HG03280 (cell line): Measurements from ENCODE around the gene CEP55.

Experiments
- ATAC-seq: cut with Tn5 transposase; IDR thresholded peaks from one replicate; pipeline ENCODE4 v1.9.1; 2021; ENCODE audit warnings: mild to moderate bottlenecking, moderate library complexity; ENCODE audit not compliant: unreplicated experiment

CEP55 gene

GRCh38 chr10:93559490-93559889 is 63.1 kb downstream of the CEP55 start:
- ATAC-seq: no peak

DNA sequence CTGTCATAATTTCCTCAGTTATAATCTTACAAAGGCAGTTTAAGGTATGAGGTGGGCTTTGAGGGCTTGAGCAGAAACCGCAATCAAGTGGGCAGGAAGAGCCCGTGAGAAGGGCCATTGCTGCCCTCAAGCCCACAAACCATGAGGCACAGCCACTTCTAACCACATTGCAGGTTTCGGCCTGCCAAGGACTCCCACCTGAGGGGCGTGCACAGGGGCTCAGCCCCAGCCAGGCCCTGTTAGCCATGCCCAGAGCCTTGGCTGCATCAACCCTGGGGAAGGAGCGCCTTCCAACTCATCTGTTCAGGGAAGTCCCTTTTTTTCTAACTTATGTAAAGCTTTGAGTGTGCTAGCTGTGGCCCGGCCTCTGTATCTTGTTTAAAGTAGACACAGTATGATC is 64.1 kb downstream of the CEP55 start:
- ATAC-seq: no peak

GRCh38 chr10:93565446-93565845 is 69.0 kb downstream of the CEP55 start:
- ATAC-seq: no peak

DNA sequence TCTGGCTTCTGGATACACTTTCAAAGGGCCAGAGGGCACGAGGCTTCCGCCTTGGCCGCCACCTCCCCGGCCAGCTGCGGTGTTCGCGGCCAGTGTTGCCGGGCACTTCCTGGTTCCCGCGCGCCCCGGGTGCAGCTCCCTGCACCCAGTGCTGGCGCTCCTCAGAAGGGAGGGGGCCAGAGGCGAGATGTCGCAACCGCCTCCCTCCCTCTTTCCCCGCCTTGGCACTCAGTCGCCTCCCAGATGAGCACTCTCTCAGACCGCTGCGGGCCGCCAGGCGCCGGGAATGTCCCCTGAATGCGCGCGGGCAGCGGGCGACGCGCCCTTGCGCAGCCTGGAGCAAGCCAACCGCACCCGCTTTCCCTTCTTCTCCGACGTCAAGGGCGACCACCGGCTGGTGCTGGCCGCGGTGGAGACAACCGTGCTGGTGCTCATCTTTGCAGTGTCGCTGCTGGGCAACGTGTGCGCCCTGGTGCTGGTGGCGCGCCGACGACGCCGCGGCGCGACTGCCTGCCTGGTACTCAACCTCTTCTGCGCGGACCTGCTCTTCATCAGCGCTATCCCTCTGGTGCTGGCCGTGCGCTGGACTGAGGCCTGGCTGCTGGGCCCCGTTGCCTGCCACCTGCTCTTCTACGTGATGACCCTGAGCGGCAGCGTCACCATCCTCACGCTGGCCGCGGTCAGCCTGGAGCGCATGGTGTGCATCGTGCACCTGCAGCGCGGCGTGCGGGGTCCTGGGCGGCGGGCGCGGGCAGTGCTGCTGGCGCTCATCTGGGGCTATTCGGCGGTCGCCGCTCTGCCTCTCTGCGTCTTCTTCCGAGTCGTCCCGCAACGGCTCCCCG is 70.2 kb downstream of the CEP55 start, which contains the start of gene FFAR4:
Gene FFAR4, plus strand, starts transcription at position 231 of the 842 bp plus-strand sequence. Its CDS starts 56 bp downstream, at position 287.
- ATAC-seq: no peak

DNA sequence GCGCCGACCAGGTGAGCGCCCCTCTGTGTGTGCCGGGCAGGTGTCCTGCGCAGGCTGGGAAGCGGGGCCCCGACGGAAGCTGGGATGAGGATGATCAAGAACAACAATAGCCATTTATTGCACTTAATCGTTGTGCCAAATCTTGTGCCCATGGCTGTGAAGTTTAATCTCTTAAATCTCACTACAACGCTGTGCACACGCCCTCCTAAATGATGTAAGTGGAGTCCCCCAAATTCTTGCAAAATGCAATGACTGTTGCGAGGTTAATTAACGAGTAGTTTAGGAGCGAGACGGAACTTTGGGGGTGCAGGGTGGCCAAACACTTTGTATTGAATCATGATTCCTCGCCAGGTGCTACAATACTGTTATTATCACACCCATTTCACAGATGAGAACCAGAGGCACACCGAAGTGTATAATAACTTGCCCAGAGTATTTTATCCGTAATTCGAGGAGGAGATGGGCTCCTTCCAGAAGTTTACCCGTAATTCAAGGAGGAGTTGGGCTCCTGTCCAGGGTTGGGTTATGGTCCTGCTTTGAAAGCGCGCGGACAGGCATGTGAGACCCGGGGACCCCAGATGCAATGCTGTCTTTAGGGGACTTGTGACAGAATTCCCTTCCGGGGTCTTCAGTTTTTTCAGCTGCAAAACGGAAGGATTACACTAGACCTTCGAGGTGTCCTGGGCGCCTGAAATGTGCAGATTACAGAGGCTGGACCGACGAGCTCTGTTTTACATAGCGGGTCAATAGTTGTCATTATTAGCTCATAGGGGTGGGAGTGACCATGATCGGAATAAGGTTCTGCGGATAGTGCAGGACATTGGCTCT is 71.1 kb downstream of the CEP55 start:
- ATAC-seq: no peak

DNA sequence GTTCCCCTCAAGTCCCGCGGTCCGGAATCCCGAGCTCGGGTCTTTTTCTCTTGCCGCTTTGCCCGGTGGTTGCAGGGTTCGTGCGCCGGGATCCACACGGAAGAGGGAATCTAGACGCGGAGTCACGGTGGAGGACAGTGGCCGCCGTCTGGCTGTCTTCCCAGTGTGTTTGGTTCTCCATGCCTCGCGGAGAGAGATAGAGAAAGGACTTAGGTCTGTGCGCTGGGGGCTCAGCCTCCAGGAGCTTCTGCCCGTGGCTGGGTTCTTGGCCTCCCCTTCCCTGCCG is 71.6 kb downstream of the CEP55 start:
- ATAC-seq: no peak

- ATAC-seq: no peak
Observed at GRCh38 chr10:93570383-93570782, 74.0 kb downstream of the CEP55 start.

DNA sequence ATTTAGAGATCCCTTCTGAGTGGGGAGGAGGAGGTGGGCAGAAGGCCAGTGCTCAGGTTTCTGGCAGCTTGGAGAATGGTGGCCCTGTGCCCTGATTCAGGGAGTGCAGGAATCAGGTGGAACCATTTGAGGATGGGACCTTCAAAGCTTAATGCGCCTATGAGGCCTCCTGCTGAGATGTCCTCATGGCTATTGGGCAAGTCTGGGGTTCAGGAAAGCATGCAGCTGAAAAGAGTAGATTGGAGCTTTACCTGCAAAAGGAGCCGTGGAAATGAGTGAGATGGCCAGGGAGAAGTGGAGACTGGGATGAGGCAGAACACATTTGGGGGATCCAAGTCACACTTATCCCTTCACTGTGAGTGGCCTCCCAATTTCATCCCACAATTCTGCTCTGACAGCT is 76.2 kb downstream of the CEP55 start:
- ATAC-seq: no peak

DNA sequence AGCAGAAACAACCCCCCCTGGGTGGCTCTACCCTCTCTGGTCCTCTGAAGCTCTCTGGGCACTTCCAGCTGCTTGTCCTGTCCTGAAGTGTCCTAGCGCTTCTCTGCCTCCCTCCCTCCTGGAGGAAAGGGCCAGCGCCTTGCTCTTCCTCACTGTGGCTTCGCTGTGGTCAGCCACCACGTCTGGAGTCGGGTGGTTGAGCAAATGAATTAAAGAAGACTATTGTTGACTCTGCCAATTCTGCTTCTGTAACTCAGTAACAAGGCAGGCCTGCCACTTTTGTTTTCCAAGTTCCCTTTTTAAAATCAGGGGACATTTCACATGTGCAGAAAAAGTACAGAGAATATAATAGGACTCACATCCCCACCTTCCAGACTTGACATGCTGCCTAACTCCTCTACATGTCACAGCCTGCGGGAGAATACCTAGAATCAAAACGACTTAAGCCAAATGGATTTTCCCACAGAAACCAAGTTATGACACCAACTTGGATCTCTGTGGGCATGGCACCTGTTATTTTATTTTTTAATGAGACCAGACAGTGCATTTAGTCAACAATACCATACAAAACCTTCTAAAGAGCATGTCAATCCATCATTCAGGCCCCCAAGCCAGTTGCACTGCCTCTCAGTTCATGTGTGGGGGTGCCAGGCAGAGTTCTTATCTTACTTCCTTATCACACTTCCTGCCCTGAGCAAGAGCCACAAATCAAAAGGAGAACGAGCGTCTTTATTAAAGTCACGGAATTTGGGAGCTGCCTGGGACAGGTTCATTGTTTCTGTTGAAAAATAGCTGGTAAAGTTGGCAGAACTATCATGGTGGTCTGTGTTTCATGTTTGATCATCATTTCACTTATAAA is 76.9 kb downstream of the CEP55 start:
- ATAC-seq: no peak

GRCh38 chr10:93573924-93574323 is 77.5 kb downstream of the CEP55 start:
- ATAC-seq: no peak

DNA sequence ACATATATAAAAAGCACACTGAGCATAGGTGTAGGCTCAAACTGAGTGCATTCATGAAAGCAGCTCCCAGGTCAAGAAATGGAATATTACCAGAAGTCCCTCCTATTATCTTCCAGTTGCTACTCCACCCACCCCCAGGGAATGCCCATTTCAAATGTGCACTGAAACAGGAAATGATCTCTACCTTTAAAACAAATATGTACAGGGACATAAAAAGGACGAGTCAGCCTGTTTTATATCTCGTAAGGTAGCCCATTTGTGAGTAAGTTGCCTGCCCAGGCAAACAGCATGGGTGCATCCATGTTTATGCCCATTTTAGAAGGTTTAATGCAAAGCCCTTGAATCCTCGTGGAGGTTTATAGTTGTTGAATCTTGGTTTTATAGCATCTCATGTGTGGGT is 80.5 kb downstream of the CEP55 start:
- ATAC-seq: no peak

DNA sequence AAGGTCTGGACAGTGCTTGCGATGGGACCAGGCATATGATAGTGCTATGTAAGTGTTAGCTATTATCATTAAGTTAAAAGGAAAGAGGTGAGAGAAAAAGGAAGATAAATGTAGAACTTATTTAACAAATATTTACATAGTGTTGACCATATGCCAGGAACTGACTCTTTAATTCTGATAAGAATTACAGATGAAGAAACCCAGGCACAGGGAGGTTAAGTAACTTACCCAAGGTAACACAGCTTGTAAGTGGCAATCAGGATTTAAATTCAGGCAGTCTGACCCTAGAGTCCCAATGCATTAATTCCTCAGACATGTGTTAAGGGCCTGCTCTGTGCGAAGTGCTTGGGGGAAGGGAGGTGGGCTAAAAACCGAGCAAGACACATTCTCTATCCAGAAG is 81.2 kb downstream of the CEP55 start:
- ATAC-seq: no peak
